T1000 (cell line): ENCODE results near the gene CSAG1.
"Not testable (repeated sequence)": the region's sequence is repeated elsewhere in the genome, so short reads cannot be mapped to it uniquely, and the experiment has no call there.

Experiments
- DNase-seq: peaks from one replicate; lab custom pipeline; 2025; ENCODE audit warnings: mixed read lengths; lab: John Stamatoyannopoulos, UW

Gene CSAG1

GRCh38 chrX:152733261-152733975 is at the start of gene CSAG1, which contains the start of gene MAGEA12:
TSS of gene CSAG1 (minus strand) at chrX:152733721. CDS start at chrX:152732460, 1,261 bp downstream.
TSS of gene MAGEA12 (plus strand) at chrX:152733757. CDS start at chrX:152736162, 2,405 bp downstream.
- DNase-seq: no peak

GRCh38 chrX:152769549-152770289 is 36.2 kb upstream of the CSAG1 start, which contains the start of gene MAGEA6:
TSS of gene MAGEA6 (minus strand) at chrX:152769689. CDS start at chrX:152767650, 2,039 bp downstream.
- DNase-seq: not testable (repeated sequence)

- not testable (repeated sequence) for DNase-seq
Measured at GRCh38 chrX:152766562-152766961, 33.0 kb upstream of the CSAG1 start.

GRCh38 chrX:152761582-152761981 is 28.1 kb upstream of the CSAG1 start:
- not testable (repeated sequence) for DNase-seq

GRCh38 chrX:152759544-152759943 is 26.0 kb upstream of the CSAG1 start:
- not testable (repeated sequence) for DNase-seq

GRCh38 chrX:152758918-152759317 is 25.4 kb upstream of the CSAG1 start, which contains the start of gene CSAG3:
TSS of gene CSAG3 (plus strand) at chrX:152759218.
- DNase-seq: not testable (repeated sequence)

- DNase-seq: not testable (repeated sequence)
Measured at GRCh38 chrX:152754871-152755270, 21.4 kb upstream of the CSAG1 start.

- DNase-seq: not testable (repeated sequence)
Measured at GRCh38 chrX:152753686-152754650, 20.4 kb upstream of the CSAG1 start, which contains the start of gene MAGEA2. TSS of gene MAGEA2 (minus strand) at chrX:152753842. CDS start at chrX:152751363, 2,479 bp downstream.

GRCh38 chrX:152738560-152738959 is 5.0 kb upstream of the CSAG1 start:
- DNase-seq: no peak

GRCh38 chrX:152736528-152736927 is 3.0 kb upstream of the CSAG1 start:
- not testable (repeated sequence) for DNase-seq

- DNase-seq: no peak
Measured at GRCh38 chrX:152735860-152736511, 2.5 kb upstream of the CSAG1 start.

- no peak for DNase-seq
Measured at GRCh38 chrX:152735101-152735500, 1.6 kb upstream of the CSAG1 start.

- not testable (repeated sequence) for DNase-seq
Measured at GRCh38 chrX:152734143-152734858, 780 bp upstream of the CSAG1 start.

- no peak for DNase-seq
Measured at GRCh38 chrX:152725409-152725808, 8.1 kb downstream of the CSAG1 start.

GRCh38 chrX:152713815-152714787 is 19.4 kb downstream of the CSAG1 start, which contains the start of gene MAGEA2B:
TSS of gene MAGEA2B (plus strand) at chrX:152714628. CDS start at chrX:152717107, 2,479 bp downstream.
- not testable (repeated sequence) for DNase-seq

- DNase-seq: not testable (repeated sequence)
Measured at GRCh38 chrX:152713195-152713594, 20.3 kb downstream of the CSAG1 start.

GRCh38 chrX:152709173-152709572 is 24.3 kb downstream of the CSAG1 start, which contains the start of gene CSAG2:
TSS of gene CSAG2 (minus strand) at chrX:152709273. CDS start at chrX:152709112, 161 bp downstream.
- not testable (repeated sequence) for DNase-seq

GRCh38 chrX:152706500-152706899 is 27.0 kb downstream of the CSAG1 start:
- DNase-seq: not testable (repeated sequence)

GRCh38 chrX:152700390-152700789 is 33.1 kb downstream of the CSAG1 start:
- not testable (repeated sequence) for DNase-seq
